NT2/D1 (cell line): ENCODE measurements around the gene MAML3.

Experiments used
- SUZ12 ChIP-seq: IDR thresholded peaks from 2 replicates; pipeline ENCODE4 v1.6.1; 2011; ENCODE audit not compliant: insufficient read length, insufficient read depth; ENCODE audit errors: extremely low read depth
- YY1 ChIP-seq: IDR thresholded peaks from 2 replicates; pipeline ENCODE4 v1.6.1; 2011; ENCODE audit not compliant: insufficient read length, insufficient read depth
- ZNF274 ChIP-seq: IDR thresholded peaks from 2 replicates; pipeline ENCODE4 v1.6.1; 2011; ENCODE audit warnings: mild to moderate bottlenecking, low read depth, low read length

DNA sequence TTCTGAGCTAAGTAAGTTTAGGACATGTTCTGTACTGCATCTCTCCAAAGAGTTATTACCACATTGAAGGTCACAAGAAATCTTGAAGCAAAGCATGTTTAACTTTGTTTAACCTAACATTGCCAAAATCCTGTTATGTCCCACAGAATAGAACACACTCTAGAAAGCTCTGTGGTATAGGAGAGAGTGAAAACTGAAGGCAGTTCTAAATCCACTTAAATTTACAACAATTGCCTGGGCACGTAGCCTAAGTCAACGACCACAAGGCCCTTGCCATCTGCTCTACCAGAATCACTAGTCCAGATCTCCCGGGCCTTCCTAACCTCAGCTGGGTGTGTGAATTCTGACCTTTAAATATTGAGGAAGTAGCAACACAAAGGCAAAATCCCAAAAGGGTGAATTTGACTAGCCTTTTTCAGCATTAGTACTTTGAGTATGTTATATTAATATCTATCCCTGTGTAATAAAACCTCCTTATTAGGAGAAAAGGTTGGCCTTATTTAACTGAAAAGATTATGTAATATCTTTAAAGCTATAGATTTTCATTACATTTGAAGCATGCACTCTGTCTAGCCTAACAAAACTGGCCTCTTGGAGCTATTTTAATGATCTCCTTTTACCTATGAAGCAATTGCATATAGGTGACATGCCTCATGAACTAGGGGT lies 4.5 kb upstream of the MAML3 start:
- no peak for TF ChIP-seq SUZ12
- no peak for TF ChIP-seq YY1
- TF ChIP-seq ZNF274, result no peak
